ENCODE data around the gene RBMY1B.
"Not testable (repeated sequence)": the region's sequence is repeated elsewhere in the genome, so short reads cannot be mapped to it uniquely, and the experiment has no call there.

The RBMY1B gene

GRCh38 chrY:21511038-21511437 is at the start of gene RBMY1B:
RBMY1B (plus strand) TSS chrY:21511338; CDS start chrY:21513351, 2,013 bp downstream.
- not testable (repeated sequence) for DNase-seq

GRCh38 chrY:21462915-21463314 is 48.2 kb upstream of the RBMY1B start:
- DNase-seq: not testable (repeated sequence)

GRCh38 chrY:21482967-21483366 is 28.2 kb upstream of the RBMY1B start:
- DNase-seq: no peak

- DNase-seq: not testable (repeated sequence)
These were observed 23.4 kb downstream of the RBMY1B start, which contains the start of gene RBMY1A1 for GRCh38 chrY:21534579-21534978. RBMY1A1 (plus strand) TSS chrY:21534879; CDS start chrY:21536892, 2,013 bp downstream.

GRCh38 chrY:21559316-21559984 is 48.3 kb downstream of the RBMY1B start:
- not testable (repeated sequence) for DNase-seq
